ENCODE measurements around the gene OGFOD2. TPM values are rescaled to one million over a fixed set of nuclear protein-coding genes. Genes with fewer than 3 reads are reported as not detected.

OGFOD2 gene
- total RNA-seq, 3 donors from 2014 or later (not counting 1 experiment from before 2014, with no cell fraction given): 16.6 to 23.7 (median 20.7) TPM

DNA sequence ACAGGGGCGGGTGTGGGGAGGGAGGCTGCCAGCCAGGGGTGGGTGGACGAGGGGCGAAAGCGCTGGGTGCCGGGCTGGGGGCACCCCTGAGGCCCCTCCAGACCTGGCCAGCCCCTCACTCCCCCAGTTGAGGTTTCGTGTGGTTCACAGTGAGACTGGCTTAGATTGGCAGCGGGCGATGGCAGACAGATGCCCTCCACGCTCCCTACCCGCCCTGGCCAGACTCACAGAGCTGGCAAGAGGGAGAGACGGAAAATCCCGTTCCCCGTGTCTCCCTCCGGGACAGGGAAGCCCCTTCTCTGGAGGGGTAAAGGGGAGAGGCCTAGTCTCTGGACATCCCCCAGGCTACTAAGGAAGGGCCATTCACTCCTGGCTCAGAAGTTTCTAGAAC lies 45.9 kb upstream of the OGFOD2 start:
- H3K36me3 ChIP-seq (ENCODE audit: control insufficient read depth, insufficient read depth, low read length): no peaks in the 10 kb centered on the region
- TF ChIP-seq, protein P1, sequence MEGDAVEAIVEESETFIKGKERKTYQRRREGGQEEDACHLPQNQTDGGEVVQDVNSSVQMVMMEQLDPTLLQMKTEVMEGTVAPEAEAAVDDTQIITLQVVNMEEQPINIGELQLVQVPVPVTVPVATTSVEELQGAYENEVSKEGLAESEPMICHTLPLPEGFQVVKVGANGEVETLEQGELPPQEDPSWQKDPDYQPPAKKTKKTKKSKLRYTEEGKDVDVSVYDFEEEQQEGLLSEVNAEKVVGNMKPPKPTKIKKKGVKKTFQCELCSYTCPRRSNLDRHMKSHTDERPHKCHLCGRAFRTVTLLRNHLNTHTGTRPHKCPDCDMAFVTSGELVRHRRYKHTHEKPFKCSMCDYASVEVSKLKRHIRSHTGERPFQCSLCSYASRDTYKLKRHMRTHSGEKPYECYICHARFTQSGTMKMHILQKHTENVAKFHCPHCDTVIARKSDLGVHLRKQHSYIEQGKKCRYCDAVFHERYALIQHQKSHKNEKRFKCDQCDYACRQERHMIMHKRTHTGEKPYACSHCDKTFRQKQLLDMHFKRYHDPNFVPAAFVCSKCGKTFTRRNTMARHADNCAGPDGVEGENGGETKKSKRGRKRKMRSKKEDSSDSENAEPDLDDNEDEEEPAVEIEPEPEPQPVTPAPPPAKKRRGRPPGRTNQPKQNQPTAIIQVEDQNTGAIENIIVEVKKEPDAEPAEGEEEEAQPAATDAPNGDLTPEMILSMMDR (IDR thresholded peaks at IDR 0.05): no peak
- Mint-ChIP-seq H3K9me3 (no peaks in the 10 kb centered on the region), H3K4me1 (peaks cover 0 to 13% of the 10 kb centered on the region in 2 donors), H3K36me3 (no peaks in the 10 kb centered on the region), H3K27me3 (ENCODE audit: low read depth in 2 of 2) (no peaks in the 10 kb centered on the region), H3K27ac (no peak overlapping the region), H3K4me3 (no peak overlapping the region)
- H3K27me3 ChIP-seq (ENCODE audit: control insufficient read depth, insufficient read depth, low read length): no peaks in the 10 kb centered on the region
- DNase-seq (no peak), ATAC-seq (no peak)
- H3K4me1 ChIP-seq (ENCODE audit: control insufficient read depth, insufficient read depth, low read length): peaks cover 11% of the 10 kb centered on the region
- H3K9me3 ChIP-seq (ENCODE audit: control insufficient read depth, insufficient read depth, low read length): no peaks in the 10 kb centered on the region
- no peak overlapping the region for H3K4me3 ChIP-seq (ENCODE audit: low read length)
- 97% methylated on average over 14 of the region's 14 CpGs for WGBS (ENCODE audit: insufficient coverage)
- H3K27ac ChIP-seq (ENCODE audit: low read length): no peak overlapping the region
- intact Hi-C loops (cut with micrococcal nuclease): no loop called here

DNA sequence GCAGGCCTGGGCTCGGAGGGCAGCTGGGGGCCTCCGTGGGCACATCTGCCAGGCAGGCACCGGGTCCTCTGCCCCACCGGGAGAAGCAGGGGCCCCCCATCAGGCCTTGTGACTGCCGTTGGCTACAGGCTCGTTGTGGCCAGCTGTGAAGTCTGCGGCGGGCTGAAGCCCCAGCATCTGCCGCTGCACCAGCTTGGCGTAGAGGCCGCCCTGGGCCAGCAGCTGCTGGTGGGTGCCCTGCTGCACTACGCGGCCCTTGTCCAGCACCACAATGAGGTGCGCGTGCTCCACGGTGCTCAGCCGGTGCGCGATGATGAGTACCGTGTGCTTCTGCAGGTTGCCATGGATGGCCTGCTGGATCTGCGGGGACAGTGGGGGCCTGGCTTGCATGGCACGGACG lies 45.2 kb upstream of the OGFOD2 start:
- ATAC-seq (no peak), DNase-seq (no peak)
- no peak overlapping the region for H3K4me3 ChIP-seq (ENCODE audit: low read length)
- H3K27ac Mint-ChIP-seq: no peak overlapping the region
- no peaks in the 10 kb centered on the region for H3K36me3 ChIP-seq (ENCODE audit: control insufficient read depth, insufficient read depth, low read length)
- whole genome bisulfite sequencing (ENCODE audit: insufficient coverage): 95% methylated on average over 23 of the region's 23 CpGs
- H3K9me3 Mint-ChIP-seq: no peaks in the 10 kb centered on the region
- H3K27ac ChIP-seq (ENCODE audit: low read length): no peak overlapping the region
- no peaks in the 10 kb centered on the region for H3K27me3 ChIP-seq (ENCODE audit: control insufficient read depth, insufficient read depth, low read length)
- no peak overlapping the region for H3K4me3 Mint-ChIP-seq
- intact Hi-C loops (cut with micrococcal nuclease): no loop called here
- peaks cover 11% of the 10 kb centered on the region for H3K4me1 ChIP-seq (ENCODE audit: control insufficient read depth, insufficient read depth, low read length)
- TF ChIP-seq, protein P1 (IDR thresholded peaks at IDR 0.05): no peak
- no peaks in the 10 kb centered on the region for H3K27me3 Mint-ChIP-seq (ENCODE audit: low read depth in 2 of 2)
- H3K9me3 ChIP-seq (ENCODE audit: control insufficient read depth, insufficient read depth, low read length): no peaks in the 10 kb centered on the region
- H3K4me1 Mint-ChIP-seq: peaks cover 0 to 13% of the 10 kb centered on the region in 2 donors
- H3K36me3 Mint-ChIP-seq: no peaks in the 10 kb centered on the region

DNA sequence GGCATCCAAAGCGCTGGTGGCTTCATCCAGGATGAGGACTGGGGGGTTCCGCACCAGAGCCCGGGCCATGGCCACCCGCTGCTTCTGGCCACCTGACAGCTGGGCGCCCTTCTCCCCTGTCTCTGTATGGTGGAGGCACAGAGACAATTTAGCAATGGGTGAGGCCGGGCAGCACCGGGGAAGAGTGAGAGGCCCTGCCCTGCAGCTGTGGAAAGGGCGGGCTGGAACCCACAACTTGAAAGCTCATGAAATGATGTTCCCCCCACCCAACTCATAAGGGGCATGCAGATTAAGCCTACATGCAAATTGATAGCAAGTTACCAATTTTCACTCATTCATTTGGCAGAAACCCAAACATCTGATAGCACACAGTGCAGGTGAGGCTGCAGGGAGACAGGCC lies 42.8 kb upstream of the OGFOD2 start:
- WGBS (ENCODE audit: insufficient coverage): 86% methylated on average over 8 of the region's 8 CpGs
- no peaks in the 10 kb centered on the region for H3K36me3 ChIP-seq (ENCODE audit: control insufficient read depth, insufficient read depth, low read length)
- H3K4me1 ChIP-seq (ENCODE audit: control insufficient read depth, insufficient read depth, low read length): peaks cover 11% of the 10 kb centered on the region
- Mint-ChIP-seq H3K4me1 (peaks cover 0 to 8% of the 10 kb centered on the region in 2 donors), H3K27me3 (ENCODE audit: low read depth in 2 of 2) (no peaks in the 10 kb centered on the region), H3K36me3 (no peaks in the 10 kb centered on the region), H3K4me3 (no peak overlapping the region), H3K9me3 (no peaks in the 10 kb centered on the region), H3K27ac (no peak overlapping the region)
- no peaks in the 10 kb centered on the region for H3K9me3 ChIP-seq (ENCODE audit: control insufficient read depth, insufficient read depth, low read length)
- intact Hi-C loops (cut with micrococcal nuclease): no loop called here
- H3K4me3 ChIP-seq (ENCODE audit: low read length): no peak overlapping the region
- ATAC-seq (no peak), DNase-seq (no peak)
- H3K27me3 ChIP-seq (ENCODE audit: control insufficient read depth, insufficient read depth, low read length): no peaks in the 10 kb centered on the region
- H3K27ac ChIP-seq (ENCODE audit: low read length): no peak overlapping the region
- TF ChIP-seq, protein P1 (IDR thresholded peaks at IDR 0.05): no peak

DNA sequence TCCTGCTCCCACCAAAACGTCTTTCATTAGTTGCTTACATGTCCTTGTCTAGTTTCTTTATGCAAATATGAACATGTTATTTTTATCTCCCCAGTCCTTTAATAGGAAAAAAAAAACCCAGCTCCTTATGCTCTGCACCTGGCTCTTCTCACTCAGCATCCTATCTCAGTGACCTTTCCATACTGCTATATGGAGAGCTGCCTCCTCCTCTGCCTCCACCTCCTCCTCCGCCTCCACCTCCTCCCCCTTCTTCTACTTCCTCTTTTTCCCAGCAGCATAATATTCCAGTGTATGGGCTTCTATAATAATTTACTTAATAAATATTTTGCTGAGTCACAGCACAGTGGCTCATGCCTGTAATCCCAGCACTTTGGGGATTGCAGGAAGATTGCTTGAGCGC lies 40.3 kb upstream of the OGFOD2 start:
- intact Hi-C loops (cut with micrococcal nuclease): loop anchor here (2.0 kb wide), 1 partner anchor 16 kb away; no protein-coding TSS in a partner anchor
- H3K9me3 Mint-ChIP-seq: no peaks in the 10 kb centered on the region
- 67% methylated on average over 2 of the region's 3 CpGs for WGBS (ENCODE audit: insufficient coverage)

More for the DNA sequence above, 40.3 kb upstream of the OGFOD2 start:
- H3K4me3 ChIP-seq (ENCODE audit: low read length): no peak overlapping the region
- DNase-seq (no peak), ATAC-seq (no peak)
- H3K9me3 ChIP-seq (ENCODE audit: control insufficient read depth, insufficient read depth, low read length): no peaks in the 10 kb centered on the region
- Mint-ChIP-seq H3K36me3 (no peaks in the 10 kb centered on the region), H3K4me1 (peaks cover 0 to 4% of the 10 kb centered on the region in 2 donors), H3K27me3 (ENCODE audit: low read depth in 2 of 2) (no peaks in the 10 kb centered on the region), H3K27ac (no peak overlapping the region), H3K4me3 (no peak overlapping the region)
- H3K27ac ChIP-seq (ENCODE audit: low read length): no peak overlapping the region
- no peaks in the 10 kb centered on the region for H3K36me3 ChIP-seq (ENCODE audit: control insufficient read depth, insufficient read depth, low read length)
- peaks cover 3% of the 10 kb centered on the region for H3K4me1 ChIP-seq (ENCODE audit: control insufficient read depth, insufficient read depth, low read length)
- TF ChIP-seq, protein P1 (IDR thresholded peaks at IDR 0.05): no peak
- no peaks in the 10 kb centered on the region for H3K27me3 ChIP-seq (ENCODE audit: control insufficient read depth, insufficient read depth, low read length)

Data from natural killer cell (primary cell).